ENCODE measurements around the gene KLK15.

DNA sequence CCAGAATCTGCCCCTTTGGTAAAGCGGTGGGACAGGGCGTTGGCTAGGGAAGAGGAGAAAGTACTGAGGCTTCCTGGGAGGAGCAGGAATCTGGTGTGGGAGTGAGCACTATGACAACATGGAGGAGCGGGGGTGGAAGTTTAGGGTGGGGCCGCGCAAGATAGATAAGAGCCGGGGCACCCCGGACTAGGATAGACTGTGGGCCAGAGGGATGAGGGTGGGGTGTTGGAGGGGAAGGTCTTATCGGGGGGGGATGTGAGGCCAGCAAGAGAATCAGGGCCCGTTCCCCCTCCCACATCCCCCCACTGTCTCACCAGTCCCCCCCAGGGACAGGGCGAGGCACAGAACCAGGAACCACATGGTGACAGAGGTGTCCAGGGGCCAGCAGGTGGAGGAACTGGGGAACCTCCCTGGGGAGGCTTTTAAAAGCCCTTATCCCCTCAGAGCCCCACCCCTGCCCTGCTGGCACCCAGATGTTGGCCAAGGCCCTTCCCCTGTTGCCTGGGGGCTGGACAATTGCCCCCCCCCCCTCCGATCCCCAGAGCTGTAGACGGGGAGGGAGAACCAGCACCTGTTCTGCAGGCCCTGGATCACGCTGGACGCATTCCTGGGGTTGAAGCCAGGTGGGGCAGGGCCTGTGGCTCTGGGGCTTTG, 9.9 kb downstream of the KLK15 start, which contains the start of gene KLK1:
- TF ChIP-seq, protein P1, sequence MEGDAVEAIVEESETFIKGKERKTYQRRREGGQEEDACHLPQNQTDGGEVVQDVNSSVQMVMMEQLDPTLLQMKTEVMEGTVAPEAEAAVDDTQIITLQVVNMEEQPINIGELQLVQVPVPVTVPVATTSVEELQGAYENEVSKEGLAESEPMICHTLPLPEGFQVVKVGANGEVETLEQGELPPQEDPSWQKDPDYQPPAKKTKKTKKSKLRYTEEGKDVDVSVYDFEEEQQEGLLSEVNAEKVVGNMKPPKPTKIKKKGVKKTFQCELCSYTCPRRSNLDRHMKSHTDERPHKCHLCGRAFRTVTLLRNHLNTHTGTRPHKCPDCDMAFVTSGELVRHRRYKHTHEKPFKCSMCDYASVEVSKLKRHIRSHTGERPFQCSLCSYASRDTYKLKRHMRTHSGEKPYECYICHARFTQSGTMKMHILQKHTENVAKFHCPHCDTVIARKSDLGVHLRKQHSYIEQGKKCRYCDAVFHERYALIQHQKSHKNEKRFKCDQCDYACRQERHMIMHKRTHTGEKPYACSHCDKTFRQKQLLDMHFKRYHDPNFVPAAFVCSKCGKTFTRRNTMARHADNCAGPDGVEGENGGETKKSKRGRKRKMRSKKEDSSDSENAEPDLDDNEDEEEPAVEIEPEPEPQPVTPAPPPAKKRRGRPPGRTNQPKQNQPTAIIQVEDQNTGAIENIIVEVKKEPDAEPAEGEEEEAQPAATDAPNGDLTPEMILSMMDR (IDR thresholded peaks at IDR 0.05; ENCODE audit: insufficient read depth, low read depth, low read length) = no peak
- no peak for TF ChIP-seq EZH2 (IDR thresholded peaks at IDR 0.05; ENCODE audit: insufficient read depth, low read length)

Measured in astrocyte (in vitro differentiated cells and primary cell).